Calu3 (cell line): ENCODE results near the gene DEFB132. TPM values are rescaled to one million over a fixed set of nuclear protein-coding genes. Genes with fewer than 3 reads are reported as not detected.
"Not testable (repeated sequence)": the region's sequence is repeated elsewhere in the genome, so short reads cannot be mapped to it uniquely, and the experiment has no call there.

Experiments used
- BruUV-seq: library from RNA; stranded (reverse); fragments of 400-500 nt; replicated peaks from 2 replicates; lab custom pipeline; 2021; lab: Mats Ljungman, UMichigan
- CTCF ChIA-PET: fragments of 300-600 bp; sonication (Branson Sonifier 250); formaldehyde crosslinking; loops from one replicate; lab custom pipeline; 2022; ENCODE audit warnings: antibody characterized with exemption; lab: Charles Lee
- DNase-seq: peaks from one replicate; pipeline ENCODE4 v3.0.0; 2022
- H3K27ac Mint-ChIP-seq: one replicate; pipeline ENCODE4 v1.8.0; 2022; ENCODE audit warnings: mixed read lengths; ENCODE audit not compliant: unreplicated experiment
- H3K27me3 Mint-ChIP-seq: one replicate; pipeline ENCODE4 v1.8.0; 2022; ENCODE audit warnings: mixed read lengths; ENCODE audit not compliant: unreplicated experiment
- H3K36me3 Mint-ChIP-seq: one replicate; pipeline ENCODE4 v1.8.0; 2022; ENCODE audit warnings: mild to moderate bottlenecking, moderate library complexity, mixed read lengths; ENCODE audit not compliant: insufficient read depth, unreplicated experiment
- H3K4me1 Mint-ChIP-seq: one replicate; pipeline ENCODE4 v1.8.0; 2022; ENCODE audit warnings: mild to moderate bottlenecking, low read depth, mixed read lengths; ENCODE audit not compliant: unreplicated experiment
- H3K4me3 Mint-ChIP-seq: one replicate; pipeline ENCODE4 v1.8.0; 2022; ENCODE audit warnings: mild to moderate bottlenecking, low read depth, moderate library complexity, mixed read lengths; ENCODE audit not compliant: unreplicated experiment
- H3K9me3 Mint-ChIP-seq: one replicate; pipeline ENCODE4 v1.8.0; 2022; ENCODE audit warnings: low read depth, mixed read lengths; ENCODE audit not compliant: unreplicated experiment
- CTCF ChIP-seq: fragments of 200-600 bp; IDR thresholded peaks from one replicate; pipeline ENCODE4 v1.8.0; 2022; ENCODE audit warnings: antibody characterized with exemption; ENCODE audit not compliant: unreplicated experiment
- intact Hi-C: fragments of 100-400 bp; cut with micrococcal nuclease; formaldehyde crosslinking; loops from one replicate; pipeline ENCODE4 v1.10.0; 2022; ENCODE audit not compliant: unreplicated experiment
- total RNA-seq: library from RNA; stranded (reverse); gene quantifications from 2 replicates; pipeline ENCODE4 v1.2.3, GENCODE V29; 2022

The DEFB132 gene
- total RNA-seq, 1 experiment from 2014 or later: not detected

- Mint-ChIP-seq H3K9me3 (no peaks in the 10 kb centered on the region), H3K36me3 (no peaks in the 10 kb centered on the region), H3K27me3 (no peaks in the 10 kb centered on the region), H3K27ac (no peak overlapping the region), H3K4me1 (no peaks in the 10 kb centered on the region), H3K4me3 (no peak overlapping the region)
- no TSS peak for BruUV-seq
- intact Hi-C loops: no loop called here
- CTCF ChIA-PET: no interaction called here
- no peak for TF ChIP-seq CTCF
- no peak for DNase-seq
Measured at GRCh38 chr20:237929-238328, 19.6 kb upstream of the DEFB132 start.

- BruUV-seq: no TSS peak
- DNase-seq: no peak
- no peaks in the 10 kb centered on the region for H3K4me1 Mint-ChIP-seq
- H3K27me3 Mint-ChIP-seq: no peaks in the 10 kb centered on the region
- CTCF ChIA-PET: no interaction called here
- peaks cover 5% of the 10 kb centered on the region for H3K9me3 Mint-ChIP-seq
- intact Hi-C loops: no loop called here
- H3K27ac Mint-ChIP-seq: no peak overlapping the region
- no peak for TF ChIP-seq CTCF
- H3K36me3 Mint-ChIP-seq: no peaks in the 10 kb centered on the region
- H3K4me3 Mint-ChIP-seq: no peak overlapping the region
Measured at GRCh38 chr20:242905-243304, 14.6 kb upstream of the DEFB132 start.

- no peaks in the 10 kb centered on the region for H3K4me1 Mint-ChIP-seq
- H3K9me3 Mint-ChIP-seq: peaks cover 5% of the 10 kb centered on the region
- no peak overlapping the region for H3K4me3 Mint-ChIP-seq
- CTCF ChIA-PET: no interaction called here
- no peak for DNase-seq
- peaks cover 4% of the 10 kb centered on the region for H3K27me3 Mint-ChIP-seq
- TF ChIP-seq CTCF: no peak
- no peak overlapping the region for H3K27ac Mint-ChIP-seq
- no TSS peak for BruUV-seq
- intact Hi-C loops: no loop called here
- no peaks in the 10 kb centered on the region for H3K36me3 Mint-ChIP-seq
Measured at GRCh38 chr20:251354-251753, 6.2 kb upstream of the DEFB132 start.

- no peak overlapping the region for H3K27ac Mint-ChIP-seq
- intact Hi-C loops: no loop called here
- no peaks in the 10 kb centered on the region for H3K36me3 Mint-ChIP-seq
- no TSS peak for BruUV-seq
- CTCF ChIA-PET: no interaction called here
- DNase-seq: no peak
- H3K4me3 Mint-ChIP-seq: no peak overlapping the region
- no peak for TF ChIP-seq CTCF
- H3K27me3 Mint-ChIP-seq: peaks cover 18% of the 10 kb centered on the region
- H3K4me1 Mint-ChIP-seq: peaks cover 6% of the 10 kb centered on the region
- H3K9me3 Mint-ChIP-seq: no peaks in the 10 kb centered on the region
Measured at GRCh38 chr20:252801-253200, 4.7 kb upstream of the DEFB132 start.

- DNase-seq, H3K9me3 Mint-ChIP-seq, CTCF ChIA-PET, H3K4me1 Mint-ChIP-seq, H3K27ac Mint-ChIP-seq, BruUV-seq, intact Hi-C loops, H3K4me3 Mint-ChIP-seq, H3K36me3 Mint-ChIP-seq: not testable (repeated sequence)
- peaks cover 25% of the 10 kb centered on the region for H3K27me3 Mint-ChIP-seq
Measured at GRCh38 chr20:253447-253846, 4.1 kb upstream of the DEFB132 start.
